ENCODE results near the gene NLGN4X. TPM values are rescaled to one million over a fixed set of nuclear protein-coding genes. Genes with fewer than 3 reads are reported as not detected.
"Not testable (repeated sequence)": the region's sequence is repeated elsewhere in the genome, so short reads cannot be mapped to it uniquely, and the experiment has no call there.

The NLGN4X gene
- total and polyA plus RNA-seq, 2 donors (not counting 3 experiments of a cell fraction or from before 2014, with no cell fraction given), result 0.03 TPM; not detected in 1

DNA sequence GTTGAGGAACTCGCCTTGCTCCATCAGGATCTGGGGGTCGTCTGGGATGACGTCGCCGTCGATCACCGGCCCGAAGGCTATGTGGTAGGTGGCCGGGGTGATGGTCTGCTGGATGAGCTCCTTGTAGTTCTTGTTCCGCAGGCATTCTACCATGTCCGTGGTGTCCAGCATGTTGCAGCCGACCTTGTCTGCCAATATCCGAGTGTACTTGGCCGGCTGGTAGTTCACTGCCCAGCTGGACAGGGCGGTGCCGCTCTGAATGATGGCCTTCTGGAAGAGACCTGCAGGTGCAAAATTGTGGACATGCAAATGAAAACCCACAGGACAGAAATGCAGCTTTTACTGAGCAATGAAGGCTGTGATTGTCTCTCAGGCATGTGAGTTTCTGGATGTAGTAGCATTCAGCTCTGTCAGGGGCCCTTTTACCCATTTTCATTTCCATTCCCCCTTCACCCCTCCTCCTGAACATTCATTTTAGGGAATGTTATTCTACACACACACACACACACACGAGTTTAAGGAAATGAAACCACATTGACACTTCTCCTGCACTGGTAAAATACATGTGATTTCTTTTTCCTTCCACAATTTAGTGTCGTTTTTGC lies 325.0 kb downstream of the NLGN4X start:
- H3K4me2 ChIP-seq (ENCODE audit: insufficient read depth, low read length); H3K9me3 ChIP-seq (replicated peaks; ENCODE audit: control insufficient read depth, insufficient read depth, low read length); H3K27me3 ChIP-seq (ENCODE audit: control insufficient read depth in 2 of 2, insufficient read depth in 2 of 2, low read length in 2 of 2); H3K27ac ChIP-seq (ENCODE audit: insufficient read depth, low read depth, low read length); H3K9me1 ChIP-seq (replicated peaks; ENCODE audit: control insufficient read depth, extremely low read depth, insufficient read depth, low read length); dilution Hi-C loops (cut with MboI; ENCODE audit: extremely low pct_ligation_motif_present, low sequenced_read_pairs); H4K20me1 ChIP-seq (replicated peaks; ENCODE audit: control insufficient read depth, extremely low read depth, insufficient read depth, low read length); BruUV-seq (replicated peaks); H2AFZ ChIP-seq (ENCODE audit: low read depth, low read length); FAIRE-seq; H3K36me3 ChIP-seq (ENCODE audit: control insufficient read depth in 2 of 2, extremely low read depth in 1 of 2, insufficient read depth in 2 of 2, low read length in 2 of 2); H3K4me1 ChIP-seq (ENCODE audit: control insufficient read depth, extremely low read depth, insufficient read depth, low read length); H3K79me2 ChIP-seq (ENCODE audit: control insufficient read depth, insufficient read depth, low read length); DNase-seq (ENCODE audit: low read depth, low spot score); CTCF ChIA-PET; H3K9ac ChIP-seq (replicated peaks; ENCODE audit: extremely low read depth, insufficient read depth, low read length); H3K4me3 ChIP-seq (replicated peaks in 1 of 3; ENCODE audit: insufficient read depth in 1 of 3, low read depth in 1 of 3, low read length in 3 of 3); intact Hi-C loops (cut with micrococcal nuclease); POLR2A ChIA-PET: not testable (repeated sequence)

DNA sequence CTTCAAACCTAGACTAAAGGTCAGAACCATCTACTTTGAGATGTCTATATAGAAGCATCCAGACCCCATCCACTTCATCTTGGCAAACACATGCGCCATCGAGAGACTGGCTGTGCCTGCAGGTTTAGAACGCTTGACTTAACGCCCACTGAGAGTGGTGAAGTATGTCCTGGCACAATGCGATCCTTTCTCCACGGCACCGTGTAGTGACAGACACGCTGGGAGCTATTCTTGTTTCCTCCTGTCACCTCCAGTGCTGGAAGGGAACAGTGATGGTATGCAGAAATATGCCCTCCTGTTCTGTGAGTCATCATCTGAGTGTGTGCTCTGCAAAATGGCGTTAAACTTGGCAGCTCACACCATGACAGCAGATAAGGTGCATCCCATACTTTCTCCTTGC lies 330.2 kb downstream of the NLGN4X start:
- ChIA-PET CTCF (no interaction called here), POLR2A (no interaction called here)
- Histone ChIP-seq H3K9ac (replicated peaks; ENCODE audit: extremely low read depth, insufficient read depth, low read length) (no peak overlapping the region), H3K4me2 (ENCODE audit: insufficient read depth, low read length) (no peak overlapping the region), H2AFZ (ENCODE audit: low read depth, low read length) (no peak overlapping the region), H3K4me3 (replicated peaks in 1 of 3; ENCODE audit: insufficient read depth in 1 of 3, low read depth in 1 of 3, low read length in 3 of 3) (no peak overlapping the region), H4K20me1 (replicated peaks; ENCODE audit: control insufficient read depth, extremely low read depth, insufficient read depth, low read length) (no peaks in the 10 kb centered on the region), H3K27me3 (ENCODE audit: control insufficient read depth in 2 of 2, insufficient read depth in 2 of 2, low read length in 2 of 2) (no peaks in the 10 kb centered on the region), H3K9me1 (replicated peaks; ENCODE audit: control insufficient read depth, extremely low read depth, insufficient read depth, low read length) (no peaks in the 10 kb centered on the region), H3K9me3 (replicated peaks; ENCODE audit: control insufficient read depth, insufficient read depth, low read length) (no peaks in the 10 kb centered on the region), H3K4me1 (ENCODE audit: control insufficient read depth, extremely low read depth, insufficient read depth, low read length) (no peaks in the 10 kb centered on the region), H3K27ac (ENCODE audit: insufficient read depth, low read depth, low read length) (no peak overlapping the region), H3K36me3 (ENCODE audit: control insufficient read depth in 2 of 2, extremely low read depth in 1 of 2, insufficient read depth in 2 of 2, low read length in 2 of 2) (no peaks in the 10 kb centered on the region), H3K79me2 (ENCODE audit: control insufficient read depth, insufficient read depth, low read length) (no peaks in the 10 kb centered on the region)
- dilution Hi-C loops (cut with MboI; ENCODE audit: extremely low pct_ligation_motif_present, low sequenced_read_pairs), result no loop called here
- no peak for TF ChIP-seq FOS (IDR thresholded peaks at IDR 0.05; ENCODE audit: borderline replicate concordance, insufficient read depth, low read length)
- no peak for TF ChIP-seq POLR2AphosphoS5 (IDR thresholded peaks at IDR 0.05; ENCODE audit: insufficient read depth, low read depth, low read length)
- no peak for TF ChIP-seq JUN (IDR thresholded peaks at IDR 0.05; ENCODE audit: borderline replicate concordance, insufficient read depth, insufficient read length, low read depth)
- TF ChIP-seq, protein P1, sequence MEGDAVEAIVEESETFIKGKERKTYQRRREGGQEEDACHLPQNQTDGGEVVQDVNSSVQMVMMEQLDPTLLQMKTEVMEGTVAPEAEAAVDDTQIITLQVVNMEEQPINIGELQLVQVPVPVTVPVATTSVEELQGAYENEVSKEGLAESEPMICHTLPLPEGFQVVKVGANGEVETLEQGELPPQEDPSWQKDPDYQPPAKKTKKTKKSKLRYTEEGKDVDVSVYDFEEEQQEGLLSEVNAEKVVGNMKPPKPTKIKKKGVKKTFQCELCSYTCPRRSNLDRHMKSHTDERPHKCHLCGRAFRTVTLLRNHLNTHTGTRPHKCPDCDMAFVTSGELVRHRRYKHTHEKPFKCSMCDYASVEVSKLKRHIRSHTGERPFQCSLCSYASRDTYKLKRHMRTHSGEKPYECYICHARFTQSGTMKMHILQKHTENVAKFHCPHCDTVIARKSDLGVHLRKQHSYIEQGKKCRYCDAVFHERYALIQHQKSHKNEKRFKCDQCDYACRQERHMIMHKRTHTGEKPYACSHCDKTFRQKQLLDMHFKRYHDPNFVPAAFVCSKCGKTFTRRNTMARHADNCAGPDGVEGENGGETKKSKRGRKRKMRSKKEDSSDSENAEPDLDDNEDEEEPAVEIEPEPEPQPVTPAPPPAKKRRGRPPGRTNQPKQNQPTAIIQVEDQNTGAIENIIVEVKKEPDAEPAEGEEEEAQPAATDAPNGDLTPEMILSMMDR (IDR thresholded peaks at IDR 0.05; ENCODE audit: extremely low read depth in 1 of 2, insufficient read depth in 1 of 2, low read depth in 1 of 2, low read length in 2 of 2), result no peak
- TF ChIP-seq GATA2 (IDR thresholded peaks at IDR 0.05; ENCODE audit: insufficient read depth, insufficient read length, low read depth, low read length), result no peak
- TF ChIP-seq, protein P2, sequence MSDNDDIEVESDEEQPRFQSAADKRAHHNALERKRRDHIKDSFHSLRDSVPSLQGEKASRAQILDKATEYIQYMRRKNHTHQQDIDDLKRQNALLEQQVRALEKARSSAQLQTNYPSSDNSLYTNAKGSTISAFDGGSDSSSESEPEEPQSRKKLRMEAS (IDR thresholded peaks at IDR 0.05; ENCODE audit: insufficient read depth, insufficient read length), result no peak
- TF ChIP-seq MYC (IDR thresholded peaks at IDR 0.05; ENCODE audit: low read depth, low read length), result no peak
- no peak for TF ChIP-seq POLR2A (IDR thresholded peaks at IDR 0.05; ENCODE audit: low read depth, low read length)
- TF ChIP-seq EZH2 (IDR thresholded peaks at IDR 0.05; ENCODE audit: borderline replicate concordance, low read depth, low read length, severe bottlenecking), result no peak
- FAIRE-seq (no peak), DNase-seq (ENCODE audit: low read depth, low spot score) (no peak)
- intact Hi-C loops (cut with micrococcal nuclease), result no loop called here
- BruUV-seq (replicated peaks), result no TSS peak

All from endothelial cell of umbilical vein (primary cell).